Measurements from ENCODE around the gene ZNF439. TPM values are rescaled to one million over a fixed set of nuclear protein-coding genes. Genes with fewer than 3 reads are reported as not detected.

The ZNF439 gene
- total and polyA plus RNA-seq, 2 of the 8 experiments (the other 6 are each of a cell fraction or from before 2014, with no cell fraction given) = 0.09 TPM; not detected in 1

DNA sequence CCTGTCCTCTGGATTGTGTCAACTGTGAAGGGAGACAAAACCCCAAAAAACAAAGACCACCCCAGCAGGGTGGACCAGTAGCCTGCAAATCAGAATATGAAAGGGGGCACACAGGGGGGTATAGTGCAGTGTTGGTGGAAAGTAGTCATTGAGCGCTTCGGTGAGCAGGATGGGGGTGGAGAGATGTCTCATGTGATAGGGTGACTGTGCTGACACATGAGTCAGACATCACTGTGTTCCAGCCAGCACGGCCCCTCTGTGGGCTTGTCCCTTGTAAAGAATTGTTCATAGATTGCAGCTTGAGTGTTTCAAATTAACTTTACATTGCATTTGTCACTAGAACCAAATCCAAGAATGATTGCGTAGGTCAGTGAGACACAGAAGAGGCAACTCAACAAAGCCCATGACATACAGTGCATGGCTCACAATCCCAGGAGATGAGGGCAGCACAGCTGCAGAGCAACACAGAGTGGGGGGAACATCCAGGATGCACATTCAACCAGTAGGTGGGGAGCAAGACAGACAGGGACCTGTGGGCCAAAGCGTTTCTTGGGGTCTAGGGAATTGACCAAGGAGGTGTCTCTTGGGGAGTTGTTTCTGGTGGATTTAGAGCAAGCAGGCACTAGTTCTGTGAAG is 26.9 kb upstream of the ZNF439 start:
- Histone ChIP-seq H4K20me1 (replicated peaks in 1 of 2; ENCODE audit: control insufficient read depth in 1 of 2, insufficient read depth in 2 of 2, low read length in 2 of 2) (no peaks in the 10 kb centered on the region), H2BK120ac (replicated peaks; ENCODE audit: low read depth, low read length) (no peak overlapping the region), H3K23ac (ENCODE audit: insufficient read length) (no peak overlapping the region), H3K18ac (ENCODE audit: extremely low read depth, low read length) (no peak overlapping the region), H3K23me2 (ENCODE audit: low read depth, low read length) (no peaks in the 10 kb centered on the region), H3K4me1 (replicated peaks in 1 of 4; ENCODE audit: control insufficient read depth in 3 of 4, insufficient read depth in 4 of 4, low read length in 3 of 4) (no peaks in the 10 kb centered on the region), H3K36me3 (ENCODE audit: control insufficient read depth in 2 of 4, insufficient read depth in 4 of 4, low read length in 3 of 4) (no peaks in the 10 kb centered on the region), H3K4ac (replicated peaks; ENCODE audit: insufficient read length, low read depth, low read length) (no peak overlapping the region), H2BK20ac (ENCODE audit: low read length) (no peak overlapping the region), H3K9ac (replicated peaks in 1 of 4; ENCODE audit: extremely low read depth in 1 of 4, low read depth in 3 of 4, low read length in 3 of 4) (no peak overlapping the region), H3K27ac (ENCODE audit: low read depth, low read length) (no peak overlapping the region), H3K9me3 (ENCODE audit: insufficient read depth in 2 of 2, low read depth in 1 of 2, low read length in 1 of 2) (peaks cover 0 to 5% of the 10 kb centered on the region in 2 experiments; a peak in 1 of 4 replicates), H3K27me3 (replicated peaks in 1 of 4; ENCODE audit: control insufficient read depth in 3 of 4, extremely low read depth in 1 of 4, insufficient read depth in 3 of 4, low read length in 3 of 4) (no peaks in the 10 kb centered on the region), H3K4me3 (ENCODE audit: extremely low read depth in 1 of 4, insufficient read depth in 2 of 4, low read depth in 3 of 4, low read length in 4 of 4) (no peak overlapping the region), H4K8ac (ENCODE audit: extremely low read depth, insufficient read depth, low read length) (no peak overlapping the region), H3K56ac (replicated peaks; ENCODE audit: insufficient read length, low read depth, low read length) (no peak overlapping the region), H3K14ac (ENCODE audit: insufficient read length) (no peak overlapping the region), H2AFZ (ENCODE audit: low read length) (no peak overlapping the region), H3K79me1 (ENCODE audit: low read depth, low read length) (no peaks in the 10 kb centered on the region), H3K79me2 (ENCODE audit: control insufficient read depth in 1 of 2, insufficient read depth in 2 of 2, low read length in 2 of 2) (no peaks in the 10 kb centered on the region), H2BK12ac (ENCODE audit: low read depth, low read length) (no peak overlapping the region), H3K4me2 (ENCODE audit: insufficient read depth in 1 of 2, low read depth in 2 of 2, low read length in 2 of 2) (no peak overlapping the region), H2BK5ac (ENCODE audit: low read depth, low read length) (no peak overlapping the region), H2AK5ac (ENCODE audit: low read depth, low read length) (no peak overlapping the region), H4K91ac (replicated peaks; ENCODE audit: insufficient read length, low read length) (no peak overlapping the region), H2BK15ac (ENCODE audit: low read length) (no peak overlapping the region), H4K5ac (ENCODE audit: insufficient read length, low read depth, low read length) (no peak overlapping the region)
- POLR2A ChIA-PET (ENCODE audit: partially characterized antibody) = no interaction called here
- DNase-seq (ENCODE audit: low read depth in 1 of 2, low spot score in 2 of 2) = no peak
- no peak for FAIRE-seq
- 91% methylated on average over 5 of the region's 5 CpGs; no CpG with 5 or more reads in 1 of the 2 experiments for WGBS, 2 experiments (ENCODE audit: extremely low coverage in 1 of 2, insufficient coverage in 1 of 2, insufficient read length in 1 of 2, insufficient replicate concordance in 2 of 2, low coverage in 1 of 2, low lambda C conversion rate in 2 of 2, missing lambda C conversion rate in 1 of 2)
- CTCF ChIA-PET (ENCODE audit: partially characterized antibody) = no interaction called here
- TF ChIP-seq, protein P1, sequence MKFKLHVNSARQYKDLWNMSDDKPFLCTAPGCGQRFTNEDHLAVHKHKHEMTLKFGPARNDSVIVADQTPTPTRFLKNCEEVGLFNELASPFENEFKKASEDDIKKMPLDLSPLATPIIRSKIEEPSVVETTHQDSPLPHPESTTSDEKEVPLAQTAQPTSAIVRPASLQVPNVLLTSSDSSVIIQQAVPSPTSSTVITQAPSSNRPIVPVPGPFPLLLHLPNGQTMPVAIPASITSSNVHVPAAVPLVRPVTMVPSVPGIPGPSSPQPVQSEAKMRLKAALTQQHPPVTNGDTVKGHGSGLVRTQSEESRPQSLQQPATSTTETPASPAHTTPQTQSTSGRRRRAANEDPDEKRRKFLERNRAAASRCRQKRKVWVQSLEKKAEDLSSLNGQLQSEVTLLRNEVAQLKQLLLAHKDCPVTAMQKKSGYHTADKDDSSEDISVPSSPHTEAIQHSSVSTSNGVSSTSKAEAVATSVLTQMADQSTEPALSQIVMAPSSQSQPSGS (IDR thresholded peaks at IDR 0.05; ENCODE audit: low read length) = no peak
- TF ChIP-seq SRF (IDR thresholded peaks at IDR 0.05; ENCODE audit: low read depth, low read length) (no peak), ZNF274 (IDR thresholded peaks at IDR 0.05; ENCODE audit: borderline replicate concordance, extremely low read depth, low read length) (no peak), HDAC2 (IDR thresholded peaks at IDR 0.05; ENCODE audit: borderline replicate concordance in 1 of 2, low read depth in 2 of 2, low read length in 2 of 2) (no peak), CTBP2 (IDR thresholded peaks at IDR 0.05; ENCODE audit: borderline replicate concordance, insufficient read depth, insufficient read length, low read length) (no peak), TCF12 (IDR thresholded peaks at IDR 0.05; ENCODE audit: low read depth, low read length) (no peak), POLR2AphosphoS5 (IDR thresholded peaks at IDR 0.05; ENCODE audit: low read depth, low read length) (no peak), TEAD4 (IDR thresholded peaks at IDR 0.05; ENCODE audit: low read depth, low read length) (no peak), RAD21 (IDR thresholded peaks at IDR 0.05 in 1 of 2, conservative IDR thresholded peaks at IDR 0.05 in 1 of 2; ENCODE audit: low read depth in 2 of 2, low read length in 2 of 2) (no peak), KDM5A (IDR thresholded peaks at IDR 0.05; ENCODE audit: low read length) (no peak), KDM1A (IDR thresholded peaks at IDR 0.05; ENCODE audit: borderline replicate concordance, low read length) (no peak), SP1 (IDR thresholded peaks at IDR 0.05; ENCODE audit: low read depth, low read length) (no peak)

Measured in H1 (cell line).